Measurements from ENCODE around the gene LAIR1. TPM values are rescaled to one million over a fixed set of nuclear protein-coding genes. Genes with fewer than 3 reads are reported as not detected.
A peak's percentile ranks its signal among the peaks of the same experiment; 100 is the strongest.
"Not testable (repeated sequence)": the region's sequence is repeated elsewhere in the genome, so short reads cannot be mapped to it uniquely, and the experiment has no call there.

LAIR1 gene
- total RNA-seq, 4 donors from 2014 or later, result 0.57 to 11.4 (median 6.1) TPM

DNA sequence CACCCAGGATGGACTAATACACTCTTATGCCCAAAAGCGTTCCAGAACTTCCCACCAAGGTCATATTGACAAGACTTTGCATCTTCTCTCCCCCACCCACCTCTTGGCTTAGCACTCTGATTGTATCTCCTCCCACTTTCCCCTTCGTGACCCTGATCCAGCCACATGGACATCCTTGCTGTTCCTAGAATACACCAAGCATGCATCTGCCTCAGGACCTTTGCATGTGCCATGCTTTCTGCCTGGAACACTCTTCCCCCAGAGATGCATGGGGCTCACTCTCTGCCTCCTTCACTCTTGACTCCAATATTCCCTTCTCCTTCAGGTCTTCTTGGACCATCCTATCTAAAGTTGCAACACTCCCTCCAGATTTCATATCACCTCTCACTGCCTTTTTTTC is 16.2 kb upstream of the LAIR1 start:
- Histone ChIP-seq H3K4me1 (no peaks in the 10 kb centered on the region), H3K27ac (no peak overlapping the region), H3K36me3 (no peaks in the 10 kb centered on the region), H3K9me3 (no peaks in the 10 kb centered on the region), H3K4me3 (no peak overlapping the region), H3K27me3 (peaks cover 0 to 20% (median 0%) of the 10 kb centered on the region in 4 donors)
- intact Hi-C loops (cut with DNase I), result no loop called here
- no peak for DNase-seq
- WGBS, 2 donors, result 62 to 71% methylated on average over 2 of the region's 2 CpGs
- no peak for TF ChIP-seq POLR2A (IDR thresholded peaks at IDR 0.05)
- TF ChIP-seq, protein P1, sequence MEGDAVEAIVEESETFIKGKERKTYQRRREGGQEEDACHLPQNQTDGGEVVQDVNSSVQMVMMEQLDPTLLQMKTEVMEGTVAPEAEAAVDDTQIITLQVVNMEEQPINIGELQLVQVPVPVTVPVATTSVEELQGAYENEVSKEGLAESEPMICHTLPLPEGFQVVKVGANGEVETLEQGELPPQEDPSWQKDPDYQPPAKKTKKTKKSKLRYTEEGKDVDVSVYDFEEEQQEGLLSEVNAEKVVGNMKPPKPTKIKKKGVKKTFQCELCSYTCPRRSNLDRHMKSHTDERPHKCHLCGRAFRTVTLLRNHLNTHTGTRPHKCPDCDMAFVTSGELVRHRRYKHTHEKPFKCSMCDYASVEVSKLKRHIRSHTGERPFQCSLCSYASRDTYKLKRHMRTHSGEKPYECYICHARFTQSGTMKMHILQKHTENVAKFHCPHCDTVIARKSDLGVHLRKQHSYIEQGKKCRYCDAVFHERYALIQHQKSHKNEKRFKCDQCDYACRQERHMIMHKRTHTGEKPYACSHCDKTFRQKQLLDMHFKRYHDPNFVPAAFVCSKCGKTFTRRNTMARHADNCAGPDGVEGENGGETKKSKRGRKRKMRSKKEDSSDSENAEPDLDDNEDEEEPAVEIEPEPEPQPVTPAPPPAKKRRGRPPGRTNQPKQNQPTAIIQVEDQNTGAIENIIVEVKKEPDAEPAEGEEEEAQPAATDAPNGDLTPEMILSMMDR (IDR thresholded peaks at IDR 0.05), result no peak

DNA sequence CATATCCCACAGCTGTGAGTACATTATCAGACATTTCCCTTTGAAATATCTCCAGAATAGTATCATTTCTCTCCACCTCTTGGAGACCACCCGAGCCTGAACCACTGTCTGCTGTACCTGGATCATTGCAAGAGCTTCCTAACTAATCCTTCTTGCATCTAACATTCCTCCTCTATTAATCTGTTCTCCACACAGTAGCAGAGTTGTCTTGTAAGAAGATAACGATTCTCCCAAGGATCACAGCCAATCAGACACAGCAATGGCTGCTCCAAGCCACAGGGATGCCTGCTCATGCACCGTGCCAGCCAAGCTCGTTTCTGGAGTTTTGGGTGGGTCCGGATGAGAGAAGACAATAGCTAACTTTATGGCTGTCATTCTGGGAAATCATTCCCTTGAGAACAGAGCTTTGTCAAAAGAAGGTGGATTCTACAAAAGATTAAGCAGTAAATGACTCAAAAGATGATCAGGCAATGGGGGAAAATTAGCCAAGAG is 14.5 kb upstream of the LAIR1 start:
- no peaks in the 10 kb centered on the region for H3K36me3 ChIP-seq
- peaks cover 0 to 14% (median 0%) of the 10 kb centered on the region in 4 donors for H3K27me3 ChIP-seq
- DNase-seq, result no peak
- H3K27ac ChIP-seq, result peak overlapping the region in 2 of 4 donors; percentile 38 to 62
- no peak overlapping the region for H3K4me3 ChIP-seq
- TF ChIP-seq, protein P1 (IDR thresholded peaks at IDR 0.05), result no peak
- TF ChIP-seq POLR2A (IDR thresholded peaks at IDR 0.05), result no peak
- no peaks in the 10 kb centered on the region for H3K9me3 ChIP-seq
- no peaks in the 10 kb centered on the region for H3K4me1 ChIP-seq
- WGBS, 2 donors, result 54 to 60% methylated on average over 4 of the region's 5 CpGs
- intact Hi-C loops (cut with DNase I), result no loop called here

DNA sequence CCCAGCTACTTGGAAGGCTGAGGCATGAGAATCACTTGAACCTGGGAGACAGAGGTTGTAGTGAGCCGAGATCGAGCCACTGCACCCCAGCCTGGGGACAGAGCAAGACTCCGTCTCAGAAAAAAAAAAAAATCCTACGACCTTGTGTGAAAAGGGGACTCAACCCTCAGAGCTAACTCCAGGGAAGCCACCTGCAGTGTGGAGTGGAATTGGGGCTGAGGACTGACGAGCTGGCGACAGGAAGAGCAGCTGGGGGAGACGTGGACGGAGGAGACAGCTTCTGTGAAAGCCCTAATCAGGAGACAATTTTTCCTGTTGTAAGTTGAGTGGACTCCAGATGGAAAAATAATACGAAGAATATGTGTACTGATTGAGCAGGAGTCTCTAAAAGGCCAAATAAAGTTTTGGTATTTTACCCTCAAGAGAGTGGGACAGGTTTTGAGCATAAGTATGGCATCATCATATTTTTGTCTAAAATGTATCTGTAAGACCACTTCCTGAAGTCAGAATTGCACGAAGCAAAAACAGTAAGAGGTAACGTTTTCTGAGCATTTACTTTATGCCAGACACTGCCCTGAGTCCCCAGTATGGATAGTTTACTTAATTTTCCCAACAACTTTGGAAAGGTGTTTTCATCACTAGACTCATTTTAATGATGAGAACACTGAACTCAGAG is 12.0 kb upstream of the LAIR1 start:
- Histone ChIP-seq H3K36me3 (no peaks in the 10 kb centered on the region), H3K4me1 (no peaks in the 10 kb centered on the region), H3K27ac (peak overlapping the region in 1 of 4 donors; percentile 13), H3K9me3 (no peaks in the 10 kb centered on the region), H3K27me3 (peaks cover 0 to 20% (median 0%) of the 10 kb centered on the region in 4 donors), H3K4me3 (no peak overlapping the region)
- intact Hi-C loops (cut with DNase I), result no loop called here
- TF ChIP-seq, protein P1 (IDR thresholded peaks at IDR 0.05), result no peak
- TF ChIP-seq POLR2A (IDR thresholded peaks at IDR 0.05), result no peak
- no peak for DNase-seq
- 59 to 61% methylated on average over 11 of the region's 11 CpGs for WGBS, 2 donors

DNA sequence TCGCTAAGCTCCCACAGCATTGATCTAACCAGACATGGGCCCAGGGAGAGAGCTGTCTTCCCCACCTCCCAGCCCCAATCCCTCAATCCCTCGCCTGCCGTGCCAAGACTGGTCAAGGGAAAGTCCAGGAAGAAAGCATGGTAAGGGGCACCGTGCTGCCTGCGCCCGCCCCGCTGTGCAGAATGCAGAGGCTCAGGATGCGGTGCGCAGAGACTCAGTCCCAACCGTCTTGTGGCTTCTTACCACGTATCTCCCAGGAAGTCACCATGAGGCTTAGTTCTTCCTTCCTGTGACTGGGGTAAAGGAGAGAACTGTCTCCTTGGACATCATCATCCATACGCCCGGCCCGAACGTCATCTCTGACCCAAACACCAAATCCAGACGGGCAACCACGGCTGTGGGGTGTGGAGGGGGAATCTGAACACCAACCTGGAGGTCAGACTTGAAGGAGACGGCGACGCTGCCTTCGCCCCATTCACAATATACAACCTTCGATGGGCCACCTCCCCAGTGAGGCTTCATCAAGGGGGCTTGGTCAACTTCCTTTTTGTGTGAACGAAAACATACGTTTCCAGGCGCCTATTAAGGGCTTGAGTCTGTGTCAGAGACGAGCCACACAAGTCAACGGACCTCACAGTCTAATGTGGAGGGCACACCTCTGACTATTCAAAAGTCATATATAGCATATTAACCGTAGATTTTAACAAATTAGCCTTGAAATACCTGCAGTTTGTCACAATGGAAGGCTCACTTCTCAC is 10.6 kb upstream of the LAIR1 start:
- H3K9me3 ChIP-seq; H3K36me3 ChIP-seq; intact Hi-C loops (cut with DNase I); H3K4me1 ChIP-seq; DNase-seq; H3K4me3 ChIP-seq: not testable (repeated sequence)
- WGBS, 2 donors, result 69% methylated on average over 8 to 11 of the region's 28 CpGs
- peaks cover 0 to 13% (median 0%) of the 10 kb centered on the region in 4 donors for H3K27me3 ChIP-seq
- H3K27ac ChIP-seq, result peak overlapping the region in 3 of 4 donors; percentile 14 to 49 (median 44)

DNA sequence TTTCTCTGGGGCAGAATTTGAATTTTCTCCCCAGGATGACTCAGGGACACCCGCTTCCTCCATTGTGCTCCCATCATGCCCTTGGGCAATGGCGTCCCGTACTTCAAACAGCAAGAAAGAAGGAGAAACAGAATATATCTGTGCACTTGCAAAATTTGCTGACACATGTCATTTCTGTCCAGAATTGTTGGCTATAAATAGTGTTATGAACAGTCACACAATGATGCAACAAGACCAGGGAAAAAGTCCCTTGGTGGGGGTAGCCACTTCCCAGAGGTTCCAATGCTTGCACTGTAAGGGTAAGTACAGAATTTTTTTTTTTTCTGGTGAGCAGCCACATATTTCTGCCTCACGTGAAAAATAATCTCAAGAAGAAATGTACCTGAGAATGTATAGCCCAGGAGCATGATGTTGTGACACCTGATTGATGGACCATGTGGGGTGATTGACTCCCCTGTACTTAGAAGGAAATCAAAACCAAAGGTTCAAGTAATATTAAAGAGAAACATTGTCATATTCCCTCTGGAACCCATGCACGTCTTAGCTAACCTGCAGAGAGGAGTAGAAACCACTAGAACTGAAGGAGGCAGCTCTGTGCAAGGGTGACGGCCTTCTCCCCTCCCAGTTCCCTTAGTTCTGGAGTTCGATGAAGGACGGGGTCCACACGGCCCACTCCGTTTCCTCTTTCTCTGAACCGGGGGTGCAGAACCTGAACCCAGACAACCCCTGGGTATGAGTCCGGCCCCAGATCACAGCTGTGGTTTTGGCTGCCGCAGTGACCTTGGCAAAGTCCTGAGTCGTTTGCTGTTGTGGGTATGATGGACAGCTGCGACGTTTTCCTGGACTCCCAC is 9.3 kb upstream of the LAIR1 start:
- Histone ChIP-seq H3K9me3 (no peaks in the 10 kb centered on the region), H3K4me1 (no peaks in the 10 kb centered on the region), H3K36me3 (no peaks in the 10 kb centered on the region), H3K27me3 (peaks cover 0 to 6% (median 0%) of the 10 kb centered on the region in 4 donors), H3K27ac (peak overlapping the region in 2 of 4 donors; percentile 29 to 49), H3K4me3 (no peak overlapping the region)
- WGBS, 2 donors, result 71 to 72% methylated on average over 11 to 13 of the region's 16 CpGs
- TF ChIP-seq, protein P1 (IDR thresholded peaks at IDR 0.05), result no peak
- no peak for TF ChIP-seq POLR2A (IDR thresholded peaks at IDR 0.05)
- no peak for DNase-seq
- intact Hi-C loops (cut with DNase I), result no loop called here

DNA sequence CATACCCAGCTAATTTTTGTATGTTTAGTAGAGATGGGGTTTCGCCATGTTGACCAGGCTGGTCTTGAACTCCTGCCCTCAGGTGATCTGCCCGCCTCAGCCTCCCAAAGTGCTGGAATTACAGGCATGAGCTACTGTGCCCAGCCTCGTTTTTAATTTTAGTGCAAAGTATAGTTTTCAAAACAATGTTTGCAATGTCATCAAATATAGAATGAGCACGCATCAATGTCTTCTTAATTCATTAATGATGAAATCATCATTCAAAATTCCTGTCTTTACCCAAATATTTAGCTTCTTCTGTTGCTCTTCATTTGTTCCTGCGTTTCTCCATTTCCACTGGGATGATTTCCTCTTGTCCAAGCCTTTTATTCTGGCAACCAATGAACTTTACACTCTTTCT is 6.7 kb upstream of the LAIR1 start:
- H3K4me1 ChIP-seq; H3K36me3 ChIP-seq; H3K9me3 ChIP-seq; H3K4me3 ChIP-seq; DNase-seq; H3K27me3 ChIP-seq; intact Hi-C loops (cut with DNase I): not testable (repeated sequence)
- peak overlapping the region in 1 of 4 donors; percentile 33 for H3K27ac ChIP-seq
- 66 to 72% methylated on average over 5 of the region's 5 CpGs for WGBS, 2 donors

DNA sequence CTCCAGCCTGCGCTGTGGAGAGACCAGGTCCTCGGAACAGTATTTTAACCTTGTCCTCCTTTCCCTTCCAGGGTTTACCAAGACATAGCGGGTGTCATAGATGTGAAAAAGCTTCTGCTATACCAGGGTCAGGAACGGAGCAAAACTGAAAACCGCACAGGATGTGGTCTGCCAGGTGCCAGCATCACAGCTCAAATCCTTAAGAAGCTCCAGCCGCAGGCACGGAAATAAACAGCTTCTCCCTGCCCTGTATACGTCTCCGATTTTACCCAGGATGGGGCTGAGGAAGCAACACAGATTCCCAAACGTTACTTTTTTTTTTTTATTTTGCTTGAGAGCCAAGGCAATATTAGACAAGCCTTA is 5.7 kb upstream of the LAIR1 start:
- H3K4me1 ChIP-seq; H3K36me3 ChIP-seq; intact Hi-C loops (cut with DNase I); H3K27me3 ChIP-seq; H3K27ac ChIP-seq; H3K9me3 ChIP-seq; DNase-seq: not testable (repeated sequence)
- WGBS, 2 donors, result 63 to 74% methylated on average over 7 of the region's 10 CpGs
- peak overlapping the region in 1 of 4 donors; percentile 23 for H3K4me3 ChIP-seq
